G401.6 (cell line): ENCODE data around the gene SPCS1.
"Not testable (repeated sequence)": the region's sequence is repeated elsewhere in the genome, so short reads cannot be mapped to it uniquely, and the experiment has no call there.

ENCODE experiments used
- FAIRE-seq: peaks from 2 replicates; lab custom pipeline; 2012; peaks lifted over from hg19 to GRCh38; lab: Jason Lieb, UNC

SPCS1 gene

GRCh38 chr3:52705688-52706686 is at the start of gene SPCS1, which contains the start of gene GLT8D1:
Gene SPCS1 (plus strand): TSS chr3:52706106. CDS start chr3:52706247, 141 bp downstream.
Gene GLT8D1 (minus strand): TSS chr3:52705791. CDS start chr3:52700460, 5,331 bp downstream.
- FAIRE-seq = no peak

DNA sequence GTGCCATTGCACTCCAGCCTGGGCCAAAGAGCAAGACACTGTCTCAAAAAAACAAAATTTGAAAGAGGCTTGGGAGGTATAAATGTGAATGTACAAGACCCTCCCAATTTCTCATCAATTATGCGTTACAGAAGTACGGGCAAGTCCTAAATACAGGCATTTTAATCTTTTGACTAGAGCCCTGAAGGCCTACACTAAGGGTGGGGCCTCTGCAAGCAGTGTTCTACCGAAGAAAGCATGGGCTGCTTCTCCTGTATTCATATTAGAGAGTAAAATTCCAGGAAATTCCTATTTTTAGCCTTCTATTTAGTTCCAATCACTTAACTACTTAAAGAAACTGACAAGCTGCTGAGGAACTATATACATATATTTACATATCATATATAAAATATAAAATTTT is 45.9 kb upstream of the SPCS1 start:
- FAIRE-seq = no peak

DNA sequence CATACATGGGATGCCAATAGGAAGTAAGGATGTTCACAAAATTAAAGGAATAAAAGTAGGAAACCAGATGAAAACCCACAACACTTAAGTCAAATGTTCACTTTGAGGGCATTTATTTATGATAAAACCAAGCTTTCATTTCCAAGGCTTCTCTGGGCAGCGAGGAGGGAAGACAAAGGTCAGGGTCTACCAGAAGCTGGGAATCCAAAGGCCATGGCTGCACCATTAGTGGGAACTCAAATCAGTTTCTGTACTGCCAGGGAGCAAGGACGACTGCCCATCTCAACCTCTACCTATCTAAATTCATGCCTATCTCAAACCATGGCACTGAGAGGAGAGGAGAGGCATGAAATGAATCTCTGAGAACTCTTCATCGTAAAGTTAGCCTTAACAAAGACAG is 42.8 kb upstream of the SPCS1 start:
- no peak for FAIRE-seq

GRCh38 chr3:52670621-52671521 is 35.0 kb upstream of the SPCS1 start:
- no peak for FAIRE-seq

GRCh38 chr3:52671676-52672075 is 34.2 kb upstream of the SPCS1 start:
- no peak for FAIRE-seq

DNA sequence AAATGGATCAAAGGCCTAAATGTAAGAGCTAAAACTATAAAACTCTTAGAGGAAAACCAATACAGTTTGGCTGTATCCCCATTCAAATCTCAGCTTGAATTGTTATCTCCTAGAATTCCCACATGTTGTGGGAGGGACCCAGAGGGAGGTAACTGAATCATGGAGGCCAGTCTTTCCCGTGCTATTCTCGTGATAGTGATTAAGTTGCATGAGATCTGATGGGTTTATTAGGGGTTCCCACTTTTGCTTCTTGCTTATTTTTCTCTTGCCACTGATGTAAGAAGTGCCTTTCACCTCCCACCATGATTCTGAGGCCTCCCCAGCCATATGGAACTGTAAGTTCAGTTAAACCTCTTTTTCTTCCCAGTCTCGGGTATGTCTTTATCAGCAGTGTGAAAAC is 29.7 kb upstream of the SPCS1 start:
- FAIRE-seq = not testable (repeated sequence)

GRCh38 chr3:52678265-52679198 is 27.4 kb upstream of the SPCS1 start:
- no peak for FAIRE-seq

DNA sequence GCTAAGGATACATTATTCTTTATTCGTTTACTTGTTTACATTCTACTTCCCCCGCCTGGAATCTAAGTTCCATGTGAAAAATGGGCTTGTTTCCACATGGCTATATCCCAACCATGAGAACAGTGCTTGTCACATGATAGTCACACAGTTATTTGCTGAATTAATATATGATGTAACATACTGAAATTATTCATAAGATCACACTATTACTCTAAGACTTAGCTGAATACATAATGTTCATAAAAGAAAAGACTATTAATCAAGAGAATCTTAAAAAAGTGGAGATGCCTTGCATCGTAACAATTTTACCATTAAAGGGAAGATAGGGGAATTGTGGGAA is 26.7 kb upstream of the SPCS1 start:
- FAIRE-seq = no peak

DNA sequence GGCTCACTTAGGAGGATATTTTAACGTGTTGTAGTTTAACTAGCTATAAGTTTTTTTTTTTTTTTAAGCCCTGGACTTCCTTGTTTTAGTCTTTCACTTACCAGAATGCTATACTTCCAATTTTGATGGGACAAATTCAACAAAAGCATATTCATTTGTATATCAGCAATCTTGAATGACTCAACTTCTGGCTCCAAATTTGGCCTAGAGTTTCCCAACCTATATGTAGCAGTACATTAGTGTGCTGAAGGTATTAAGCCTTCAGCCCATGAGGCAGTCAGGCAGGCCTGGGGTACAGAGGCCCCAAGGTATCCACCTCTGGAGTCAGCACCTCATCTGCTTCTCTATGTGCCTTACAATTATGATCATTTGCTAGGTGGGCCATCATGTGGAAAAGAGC is 26.1 kb upstream of the SPCS1 start:
- FAIRE-seq = no peak

- FAIRE-seq = no peak
These were observed 24.3 kb upstream of the SPCS1 start for GRCh38 chr3:52681596-52681995.

DNA sequence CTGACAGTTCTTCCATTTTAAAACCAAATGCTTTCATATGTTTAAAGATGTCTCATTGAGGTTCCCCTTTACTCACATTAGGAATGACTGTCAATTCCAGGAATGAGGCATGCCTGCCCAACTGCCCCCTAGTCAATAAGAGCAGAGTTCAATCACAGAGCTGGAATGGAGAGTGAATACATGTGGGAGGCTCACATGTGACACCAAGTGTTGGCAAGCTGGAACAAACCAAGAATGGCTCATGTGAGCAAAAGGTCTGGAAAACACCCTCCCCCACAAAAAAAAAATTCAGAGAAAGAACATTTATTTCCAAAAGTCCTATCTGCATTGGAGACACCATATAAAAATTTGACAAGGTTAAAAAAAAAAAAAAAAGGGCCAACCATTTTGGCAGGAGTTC is 23.9 kb upstream of the SPCS1 start:
- no peak for FAIRE-seq

- no peak for FAIRE-seq
These were observed 22.3 kb upstream of the SPCS1 start for GRCh38 chr3:52683611-52684010.

DNA sequence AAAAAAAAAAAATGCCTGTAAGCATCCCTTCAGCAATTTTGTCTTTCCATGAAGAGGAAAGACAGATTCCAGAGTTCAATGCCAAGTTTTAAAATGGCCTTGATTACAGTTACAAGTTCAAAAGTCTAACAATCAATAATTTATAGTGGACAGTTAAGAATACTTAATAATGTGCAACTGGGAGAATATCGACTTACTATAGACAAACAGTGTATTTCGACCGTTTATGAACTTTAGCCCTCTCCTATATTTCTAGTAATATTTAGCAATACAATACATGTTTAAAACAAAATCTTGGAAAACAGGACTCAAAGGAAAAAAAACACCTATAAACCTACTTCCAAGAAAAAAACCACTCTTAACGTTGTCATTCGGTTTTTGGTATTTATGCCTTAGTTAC is 21.7 kb upstream of the SPCS1 start:
- FAIRE-seq = no peak

- no peak for FAIRE-seq
These were observed 20.6 kb upstream of the SPCS1 start for GRCh38 chr3:52685285-52685708.

GRCh38 chr3:52685709-52686691 is 19.9 kb upstream of the SPCS1 start, which contains the start of the genes GNL3 and PBRM1:
Gene GNL3 (plus strand): TSS chr3:52686032. CDS start chr3:52686093, 61 bp downstream.
Gene PBRM1 (minus strand): TSS chr3:52685913.
- FAIRE-seq = peak; percentile 62

DNA sequence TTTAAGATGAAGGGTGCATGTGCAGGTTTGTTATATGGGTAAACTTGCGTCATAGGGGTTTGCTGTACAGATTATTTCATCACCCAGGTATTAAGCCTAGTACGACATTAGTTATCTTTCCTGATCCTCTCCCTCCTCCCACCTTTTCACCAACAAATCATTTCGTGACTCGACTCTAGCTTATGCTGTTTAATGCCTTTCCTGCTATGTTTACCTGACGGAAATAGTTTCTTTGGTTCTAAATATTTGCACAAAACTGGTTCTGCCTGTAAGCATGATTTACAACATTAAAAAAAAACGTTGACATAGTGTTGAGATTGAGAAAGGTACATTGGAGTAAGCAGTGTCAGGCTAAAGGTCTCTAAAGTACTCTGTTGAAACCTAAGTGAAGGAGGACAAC is 17.6 kb upstream of the SPCS1 start:
- FAIRE-seq = no peak

GRCh38 chr3:52689151-52689550 is 16.8 kb upstream of the SPCS1 start:
- FAIRE-seq = no peak

DNA sequence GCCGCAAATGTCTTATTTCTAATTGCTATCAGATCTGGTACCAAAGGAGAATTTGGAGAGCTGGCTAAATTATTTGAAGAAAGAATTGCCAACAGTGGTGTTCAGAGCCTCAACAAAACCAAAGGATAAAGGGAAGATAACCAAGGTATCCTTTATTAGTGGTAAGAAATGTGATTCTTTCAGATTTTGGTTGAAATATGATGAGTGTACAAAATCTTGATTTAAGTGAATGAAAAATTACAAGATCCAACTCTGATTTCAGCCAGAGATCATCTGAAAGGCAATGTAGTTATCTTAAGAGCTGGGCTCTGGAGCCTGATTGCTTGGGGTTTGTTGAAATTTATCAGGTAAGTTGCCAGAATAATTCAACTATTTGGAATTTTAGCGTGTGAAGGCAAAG is 15.3 kb upstream of the SPCS1 start:
- FAIRE-seq = no peak

DNA sequence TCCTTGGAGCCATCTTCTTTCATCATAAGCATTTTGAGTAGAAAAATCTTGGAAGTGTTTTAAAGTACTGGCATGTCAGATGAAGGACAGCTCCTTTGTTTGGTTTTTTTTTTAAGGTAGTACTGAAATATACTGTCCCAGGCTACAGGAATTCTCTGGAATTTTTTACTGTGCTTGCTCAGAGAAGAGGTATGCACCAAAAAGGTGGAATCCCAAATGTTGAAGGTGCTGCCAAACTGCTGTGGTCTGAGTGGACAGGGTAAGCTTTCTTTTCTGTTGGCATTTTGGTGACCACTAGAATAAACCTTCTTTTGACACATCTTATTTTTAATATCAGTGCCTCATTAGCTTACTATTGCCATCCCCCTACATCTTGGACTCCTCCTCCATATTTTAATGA is 12.8 kb upstream of the SPCS1 start:
- no peak for FAIRE-seq

DNA sequence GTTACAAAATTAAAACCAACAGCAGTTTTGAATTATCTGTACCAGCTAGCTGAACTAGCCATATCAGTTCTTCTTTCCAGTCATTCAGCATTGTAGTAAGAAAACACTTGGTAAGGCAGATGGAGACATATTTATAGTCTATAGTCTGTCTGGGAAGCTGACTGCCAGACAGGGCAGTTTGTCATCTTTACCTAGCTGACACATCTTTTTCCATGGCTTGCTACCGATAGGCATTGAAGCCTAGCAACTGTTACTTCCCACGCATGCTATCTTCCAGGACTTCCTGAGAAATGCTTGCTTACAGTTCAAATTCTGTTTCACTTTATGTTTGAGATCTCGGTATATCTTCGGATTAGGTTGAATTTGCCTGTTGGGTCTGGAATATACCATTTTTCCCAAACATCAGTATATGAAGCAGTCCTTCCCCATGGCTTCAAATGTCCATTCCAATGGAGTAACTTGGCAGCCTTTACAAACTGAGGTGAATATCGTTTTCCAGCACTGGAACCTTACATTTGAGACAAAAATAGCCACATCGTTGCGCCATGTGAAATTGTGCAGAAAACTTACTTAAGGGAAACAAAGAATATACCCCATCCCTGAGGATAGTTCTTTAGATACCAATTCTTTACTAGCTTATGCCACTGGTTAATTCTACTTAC is 11.2 kb upstream of the SPCS1 start:
- FAIRE-seq = no peak
